H7 (cell line): ENCODE data around the gene APBA3. TPM values are rescaled to one million over a fixed set of nuclear protein-coding genes. Genes with fewer than 3 reads are reported as not detected.
"Not testable (repeated sequence)": the region's sequence is repeated elsewhere in the genome, so short reads cannot be mapped to it uniquely, and the experiment has no call there.

Source experiments
- DNase-seq: peaks from one replicate; pipeline ENCODE4 v3.0.0; 2012
- H3K27me3 ChIP-seq: 2 replicates; pipeline ENCODE4 v1.6.0; 2011; ENCODE audit warnings: mild to moderate bottlenecking, low read length; ENCODE audit not compliant: control insufficient read depth, insufficient read depth
- H3K36me3 ChIP-seq: replicated peaks from 2 replicates; pipeline ENCODE4 v1.5.1; 2011; ENCODE audit warnings: low read length; ENCODE audit not compliant: control insufficient read depth, insufficient read depth
- H3K4me3 ChIP-seq: 2 replicates; pipeline ENCODE4 v1.5.1; 2011; ENCODE audit warnings: low read depth, mild to moderate bottlenecking, control low read depth, low read length, moderate library complexity; ENCODE audit not compliant: insufficient read depth
- total RNA-seq: library from RNA; depleted of rRNA; stranded (reverse); fragments of >200 nt; shearing (Covaris generic); gene quantifications from 2 replicates; pipeline ENCODE4 v1.2.3, GENCODE V29; 2014

APBA3 gene
- total RNA-seq, 1 experiment from 2014 or later = 37.3 TPM

- no peak overlapping the region for H3K4me3 ChIP-seq
- H3K27me3 ChIP-seq = no peaks in the 10 kb centered on the region
- no peaks in the 10 kb centered on the region; the same call in 1 of the 2 replicates for H3K36me3 ChIP-seq
- peak; percentile 68 for DNase-seq
Measured at GRCh38 chr19:3769494-3769893, 8.0 kb upstream of the APBA3 start.

GRCh38 chr19:3768748-3769099 is 7.2 kb upstream of the APBA3 start:
- no peak for DNase-seq
- H3K4me3 ChIP-seq = no peak overlapping the region

GRCh38 chr19:3768015-3768747 is 6.7 kb upstream of the APBA3 start:
- no peak overlapping the region for H3K4me3 ChIP-seq
- peak; percentile 52 for DNase-seq
- H3K27me3 ChIP-seq = no peaks in the 10 kb centered on the region
- H3K36me3 ChIP-seq = no peaks in the 10 kb centered on the region; the same call in 1 of the 2 replicates

More at GRCh38 chr19:3768748-3769099, 7.2 kb upstream of the APBA3 start:
- Histone ChIP-seq H3K36me3 (no peaks in the 10 kb centered on the region; the same call in 1 of the 2 replicates), H3K27me3 (no peaks in the 10 kb centered on the region)

- no peaks in the 10 kb centered on the region for H3K27me3 ChIP-seq
- no peak overlapping the region for H3K4me3 ChIP-seq
- peak; percentile 34 for DNase-seq
- H3K36me3 ChIP-seq = no peaks in the 10 kb centered on the region; the same call in 1 of the 2 replicates
Measured at GRCh38 chr19:3767050-3767449, 5.6 kb upstream of the APBA3 start.

- DNase-seq = no peak
- Histone ChIP-seq H3K4me3 (no peak overlapping the region), H3K27me3 (no peaks in the 10 kb centered on the region), H3K36me3 (no peaks in the 10 kb centered on the region; the same call in 1 of the 2 replicates)
Measured at GRCh38 chr19:3766520-3766919, 5.0 kb upstream of the APBA3 start.

- not testable (repeated sequence) for H3K36me3 ChIP-seq, DNase-seq
Measured at GRCh38 chr19:3765757-3766156, 4.3 kb upstream of the APBA3 start.

GRCh38 chr19:3765121-3765520 is 3.6 kb upstream of the APBA3 start:
- H3K27me3 ChIP-seq = no peaks in the 10 kb centered on the region
- H3K4me3 ChIP-seq = no peak overlapping the region
- no peaks in the 10 kb centered on the region; the same call in 1 of the 2 replicates for H3K36me3 ChIP-seq
- no peak for DNase-seq

More at GRCh38 chr19:3765757-3766156, 4.3 kb upstream of the APBA3 start:
- not testable (repeated sequence) for H3K4me3 ChIP-seq, H3K27me3 ChIP-seq

GRCh38 chr19:3762501-3763459 is 1.3 kb upstream of the APBA3 start, which contains the start of gene MRPL54:
TSS of gene MRPL54 (plus strand) at chr19:3762682. CDS start at chr19:3762701, 19 bp downstream.
- H3K36me3 ChIP-seq = no peaks in the 10 kb centered on the region; the same call in 1 of the 2 replicates
- peak within 1 kb of the TSS; percentile 86 for H3K4me3 ChIP-seq
- peak; percentile 100 for DNase-seq
- H3K27me3 ChIP-seq = no peaks in the 10 kb centered on the region

GRCh38 chr19:3762130-3762473 is 610 bp upstream of the APBA3 start:
- H3K36me3 ChIP-seq = no peaks in the 10 kb centered on the region; the same call in 1 of the 2 replicates
- H3K4me3 ChIP-seq = peak overlapping the region; percentile 60
- no peak for DNase-seq
- H3K27me3 ChIP-seq = no peaks in the 10 kb centered on the region

GRCh38 chr19:3760871-3761361 is 576 bp downstream of the APBA3 start:
- peak; percentile 75 for DNase-seq
- Histone ChIP-seq H3K27me3 (no peaks in the 10 kb centered on the region), H3K36me3 (no peaks in the 10 kb centered on the region; the same call in 1 of the 2 replicates), H3K4me3 (peak overlapping the region; percentile 86)

- Histone ChIP-seq H3K27me3 (no peaks in the 10 kb centered on the region), H3K36me3 (no peaks in the 10 kb centered on the region), H3K4me3 (no peak overlapping the region)
- DNase-seq = no peak
Measured at GRCh38 chr19:3759482-3760254, 1.8 kb downstream of the APBA3 start.

- H3K36me3 ChIP-seq, H3K4me3 ChIP-seq, H3K27me3 ChIP-seq, DNase-seq: not testable (repeated sequence)
Measured at GRCh38 chr19:3758297-3758696, 3.2 kb downstream of the APBA3 start.

GRCh38 chr19:3757705-3758104 is 3.8 kb downstream of the APBA3 start:
- not testable (repeated sequence) for H3K27me3 ChIP-seq, H3K4me3 ChIP-seq, H3K36me3 ChIP-seq, DNase-seq
